ENCODE results near the gene OGDHL. TPM values are rescaled to one million over a fixed set of nuclear protein-coding genes. Genes with fewer than 3 reads are reported as not detected.

The OGDHL gene
- polyA plus RNA-seq, 1 donor from 2014 or later: 40.7 TPM

DNA sequence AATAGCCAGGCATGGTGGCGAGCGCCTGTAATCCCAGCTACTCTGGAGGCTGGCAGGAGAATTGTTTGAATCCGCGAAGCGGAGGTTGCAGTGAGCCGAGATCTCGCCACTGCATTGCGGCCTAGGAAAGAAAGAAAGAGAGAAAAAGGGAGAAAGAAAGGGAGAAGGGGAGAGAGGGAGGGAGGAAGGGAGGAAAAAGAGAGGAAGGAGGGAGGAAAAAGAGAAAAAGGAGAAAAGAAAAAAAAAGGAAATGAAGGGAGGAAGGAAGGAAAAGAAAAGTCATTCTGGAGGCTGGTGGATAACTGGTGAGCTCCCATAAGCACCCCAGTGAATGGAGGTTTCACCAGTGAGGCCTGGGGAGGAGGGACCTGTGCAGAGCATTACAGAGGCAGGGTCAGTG lies 7.6 kb upstream of the OGDHL start:
- no peak overlapping the region for H3K4me2 ChIP-seq (ENCODE audit: low read length)
- no peaks in the 10 kb centered on the region for H3K79me2 ChIP-seq (replicated peaks; ENCODE audit: insufficient read depth, low read length)
- no peak overlapping the region for H3K9ac ChIP-seq (ENCODE audit: low read length)
- no peaks in the 10 kb centered on the region for H3F3A ChIP-seq (ENCODE audit: insufficient read depth, low read length, poor library complexity, severe bottlenecking)
- no peak for TF ChIP-seq RAD21 (conservative IDR thresholded peaks at IDR 0.05)
- no peak for TF ChIP-seq EP300 (conservative IDR thresholded peaks at IDR 0.05; ENCODE audit: poor library complexity, severe bottlenecking)
- no peak for TF ChIP-seq MXI1 (conservative IDR thresholded peaks at IDR 0.05; ENCODE audit: poor library complexity, severe bottlenecking)
- no peak for TF ChIP-seq EZH2 (IDR thresholded peaks at IDR 0.05; ENCODE audit: borderline replicate concordance, insufficient read depth, low read length, poor library complexity, severe bottlenecking)
- no peak for TF ChIP-seq TAF1 (IDR thresholded peaks at IDR 0.05; ENCODE audit: low read depth)
- TF ChIP-seq, protein P1, sequence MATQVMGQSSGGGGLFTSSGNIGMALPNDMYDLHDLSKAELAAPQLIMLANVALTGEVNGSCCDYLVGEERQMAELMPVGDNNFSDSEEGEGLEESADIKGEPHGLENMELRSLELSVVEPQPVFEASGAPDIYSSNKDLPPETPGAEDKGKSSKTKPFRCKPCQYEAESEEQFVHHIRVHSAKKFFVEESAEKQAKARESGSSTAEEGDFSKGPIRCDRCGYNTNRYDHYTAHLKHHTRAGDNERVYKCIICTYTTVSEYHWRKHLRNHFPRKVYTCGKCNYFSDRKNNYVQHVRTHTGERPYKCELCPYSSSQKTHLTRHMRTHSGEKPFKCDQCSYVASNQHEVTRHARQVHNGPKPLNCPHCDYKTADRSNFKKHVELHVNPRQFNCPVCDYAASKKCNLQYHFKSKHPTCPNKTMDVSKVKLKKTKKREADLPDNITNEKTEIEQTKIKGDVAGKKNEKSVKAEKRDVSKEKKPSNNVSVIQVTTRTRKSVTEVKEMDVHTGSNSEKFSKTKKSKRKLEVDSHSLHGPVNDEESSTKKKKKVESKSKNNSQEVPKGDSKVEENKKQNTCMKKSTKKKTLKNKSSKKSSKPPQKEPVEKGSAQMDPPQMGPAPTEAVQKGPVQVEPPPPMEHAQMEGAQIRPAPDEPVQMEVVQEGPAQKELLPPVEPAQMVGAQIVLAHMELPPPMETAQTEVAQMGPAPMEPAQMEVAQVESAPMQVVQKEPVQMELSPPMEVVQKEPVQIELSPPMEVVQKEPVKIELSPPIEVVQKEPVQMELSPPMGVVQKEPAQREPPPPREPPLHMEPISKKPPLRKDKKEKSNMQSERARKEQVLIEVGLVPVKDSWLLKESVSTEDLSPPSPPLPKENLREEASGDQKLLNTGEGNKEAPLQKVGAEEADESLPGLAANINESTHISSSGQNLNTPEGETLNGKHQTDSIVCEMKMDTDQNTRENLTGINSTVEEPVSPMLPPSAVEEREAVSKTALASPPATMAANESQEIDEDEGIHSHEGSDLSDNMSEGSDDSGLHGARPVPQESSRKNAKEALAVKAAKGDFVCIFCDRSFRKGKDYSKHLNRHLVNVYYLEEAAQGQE (IDR thresholded peaks at IDR 0.05; ENCODE audit: borderline replicate concordance): no peak
- TF ChIP-seq SMC3 (conservative IDR thresholded peaks at IDR 0.05; ENCODE audit: poor library complexity): no peak
- TF ChIP-seq, protein P2, sequence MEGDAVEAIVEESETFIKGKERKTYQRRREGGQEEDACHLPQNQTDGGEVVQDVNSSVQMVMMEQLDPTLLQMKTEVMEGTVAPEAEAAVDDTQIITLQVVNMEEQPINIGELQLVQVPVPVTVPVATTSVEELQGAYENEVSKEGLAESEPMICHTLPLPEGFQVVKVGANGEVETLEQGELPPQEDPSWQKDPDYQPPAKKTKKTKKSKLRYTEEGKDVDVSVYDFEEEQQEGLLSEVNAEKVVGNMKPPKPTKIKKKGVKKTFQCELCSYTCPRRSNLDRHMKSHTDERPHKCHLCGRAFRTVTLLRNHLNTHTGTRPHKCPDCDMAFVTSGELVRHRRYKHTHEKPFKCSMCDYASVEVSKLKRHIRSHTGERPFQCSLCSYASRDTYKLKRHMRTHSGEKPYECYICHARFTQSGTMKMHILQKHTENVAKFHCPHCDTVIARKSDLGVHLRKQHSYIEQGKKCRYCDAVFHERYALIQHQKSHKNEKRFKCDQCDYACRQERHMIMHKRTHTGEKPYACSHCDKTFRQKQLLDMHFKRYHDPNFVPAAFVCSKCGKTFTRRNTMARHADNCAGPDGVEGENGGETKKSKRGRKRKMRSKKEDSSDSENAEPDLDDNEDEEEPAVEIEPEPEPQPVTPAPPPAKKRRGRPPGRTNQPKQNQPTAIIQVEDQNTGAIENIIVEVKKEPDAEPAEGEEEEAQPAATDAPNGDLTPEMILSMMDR (IDR thresholded peaks at IDR 0.05; ENCODE audit: poor library complexity, severe bottlenecking): no peak
- TF ChIP-seq POLR2AphosphoS5 (IDR thresholded peaks at IDR 0.05): no peak
- no peak overlapping the region for H2AFZ ChIP-seq (ENCODE audit: low read depth, low read length)
- H3K36me3 ChIP-seq (ENCODE audit: insufficient read depth, low read length): no peaks in the 10 kb centered on the region
- no peaks in the 10 kb centered on the region for H4K20me1 ChIP-seq (ENCODE audit: insufficient read depth)
- H3K4me3 ChIP-seq (ENCODE audit: low read length): no peak overlapping the region
- no peaks in the 10 kb centered on the region for H3K9me2 ChIP-seq (ENCODE audit: insufficient read depth, low read length)
- peaks cover 38% of the 10 kb centered on the region for H3K27me3 ChIP-seq (ENCODE audit: insufficient read depth, low read depth, low read length)
- no peak overlapping the region for H3K27ac ChIP-seq (ENCODE audit: low read length)
- H3K9me3 ChIP-seq (ENCODE audit: low read length): peaks cover 13% of the 10 kb centered on the region

DNA sequence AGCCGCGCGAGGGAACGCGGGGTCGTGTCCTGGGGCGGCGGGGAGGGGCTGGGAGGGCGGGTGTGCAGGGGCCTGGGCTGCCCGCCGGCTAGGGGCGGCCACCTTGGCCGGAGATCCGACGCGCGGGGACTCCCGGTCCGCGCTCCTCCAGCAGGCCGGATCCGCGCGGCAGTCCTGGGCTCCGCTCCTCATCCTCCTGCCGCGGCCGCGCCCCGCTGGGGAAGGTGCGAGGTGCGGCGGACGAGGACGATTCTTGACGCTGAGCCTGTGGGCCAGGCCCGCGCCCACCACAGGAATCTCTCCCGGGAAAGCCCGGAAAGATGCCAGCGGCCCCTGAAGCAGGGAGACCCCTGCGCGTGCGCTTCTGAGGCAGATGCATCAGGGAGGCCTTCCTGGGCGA lies 6.6 kb upstream of the OGDHL start:
- no peak overlapping the region for H3K4me2 ChIP-seq (ENCODE audit: low read length)
- H3K27ac ChIP-seq (ENCODE audit: low read length): no peak overlapping the region
- no peak overlapping the region for H2AFZ ChIP-seq (ENCODE audit: low read depth, low read length)
- no peaks in the 10 kb centered on the region for H3K9me2 ChIP-seq (ENCODE audit: insufficient read depth, low read length)
- no peak overlapping the region for H3K9ac ChIP-seq (ENCODE audit: low read length)
- H4K20me1 ChIP-seq (ENCODE audit: insufficient read depth): no peaks in the 10 kb centered on the region
- H3K79me2 ChIP-seq (replicated peaks; ENCODE audit: insufficient read depth, low read length): no peaks in the 10 kb centered on the region
- no peaks in the 10 kb centered on the region for H3F3A ChIP-seq (ENCODE audit: insufficient read depth, low read length, poor library complexity, severe bottlenecking)
- TF ChIP-seq POLR2AphosphoS5 (IDR thresholded peaks at IDR 0.05) (no peak), EZH2 (IDR thresholded peaks at IDR 0.05; ENCODE audit: borderline replicate concordance, insufficient read depth, low read length, poor library complexity, severe bottlenecking) (no peak), MXI1 (conservative IDR thresholded peaks at IDR 0.05; ENCODE audit: poor library complexity, severe bottlenecking) (no peak), EP300 (conservative IDR thresholded peaks at IDR 0.05; ENCODE audit: poor library complexity, severe bottlenecking) (no peak), TAF1 (IDR thresholded peaks at IDR 0.05; ENCODE audit: low read depth) (no peak)
- TF ChIP-seq, protein P2 (IDR thresholded peaks at IDR 0.05; ENCODE audit: poor library complexity, severe bottlenecking): no peak
- peaks cover 38% of the 10 kb centered on the region for H3K27me3 ChIP-seq (ENCODE audit: insufficient read depth, low read depth, low read length)
- H3K36me3 ChIP-seq (ENCODE audit: insufficient read depth, low read length): no peaks in the 10 kb centered on the region
- H3K4me3 ChIP-seq (ENCODE audit: low read length): no peak overlapping the region
- peaks cover 13% of the 10 kb centered on the region for H3K9me3 ChIP-seq (ENCODE audit: low read length)

Data from neural cell (in vitro differentiated cells).